Fibroblast of skin of scalp (primary cell): ENCODE results near the gene CAV2.

ENCODE experiments used
- DNase-seq: peaks from one replicate; pipeline ENCODE4 v3.0.0-alpha.2; 2013

The CAV2 gene

GRCh38 chr7:116525298-116525912 is 25.9 kb downstream of the CAV2 start:
- no peak for DNase-seq

DNA sequence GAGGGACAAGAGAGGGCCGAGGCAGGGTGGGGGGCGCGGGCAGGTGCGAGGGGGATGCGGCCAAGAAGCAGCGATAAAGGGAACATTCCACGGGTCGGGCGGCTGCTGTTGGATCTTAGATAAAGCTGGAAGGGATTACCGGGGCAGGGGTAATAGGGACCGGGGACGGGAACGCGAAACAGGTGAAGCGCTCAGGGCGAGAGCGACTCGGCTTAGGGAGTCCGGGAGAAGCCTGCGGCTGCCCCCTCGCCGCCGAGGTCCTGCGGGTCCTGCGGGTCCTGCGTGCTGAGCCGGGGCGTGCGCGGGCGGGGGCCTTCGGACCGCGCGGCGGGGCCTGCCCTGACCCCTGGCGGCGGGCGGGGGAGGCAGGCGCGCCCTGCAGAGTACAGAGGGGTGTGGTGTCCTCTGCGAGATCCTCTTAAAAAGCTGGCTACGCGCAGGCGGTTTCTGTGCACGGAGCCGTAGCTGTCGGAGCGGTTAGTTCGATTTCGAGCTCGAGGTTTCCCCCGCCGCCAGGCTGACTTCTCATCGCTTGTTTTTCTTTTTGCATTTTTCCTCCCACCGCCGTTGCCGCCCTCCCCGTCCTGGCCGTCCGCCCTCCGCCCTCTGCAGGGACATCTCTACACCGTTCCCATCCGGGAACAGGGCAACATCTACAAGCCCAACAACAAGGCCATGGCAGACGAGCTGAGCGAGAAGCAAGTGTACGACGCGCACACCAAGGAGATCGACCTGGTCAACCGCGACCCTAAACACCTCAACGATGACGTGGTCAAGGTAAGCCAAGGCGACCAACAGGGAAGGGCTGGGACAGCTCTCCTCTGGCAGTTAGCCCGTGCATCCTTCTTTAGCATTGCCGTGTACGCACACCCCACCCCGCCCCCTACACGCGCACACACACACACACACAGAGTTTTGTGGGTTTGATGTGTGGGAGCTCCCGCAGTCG is 26.6 kb downstream of the CAV2 start:
- DNase-seq = peak; percentile 92

- no peak for DNase-seq
Observed at GRCh38 chr7:116526897-116527296, 27.4 kb downstream of the CAV2 start.

GRCh38 chr7:116527521-116527920 is 28.0 kb downstream of the CAV2 start:
- peak; percentile 59 for DNase-seq

- DNase-seq = peak; percentile 98
Observed at GRCh38 chr7:116528008-116528789, 28.7 kb downstream of the CAV2 start.

- DNase-seq = no peak
Observed at GRCh38 chr7:116529250-116529649, 29.7 kb downstream of the CAV2 start.

DNA sequence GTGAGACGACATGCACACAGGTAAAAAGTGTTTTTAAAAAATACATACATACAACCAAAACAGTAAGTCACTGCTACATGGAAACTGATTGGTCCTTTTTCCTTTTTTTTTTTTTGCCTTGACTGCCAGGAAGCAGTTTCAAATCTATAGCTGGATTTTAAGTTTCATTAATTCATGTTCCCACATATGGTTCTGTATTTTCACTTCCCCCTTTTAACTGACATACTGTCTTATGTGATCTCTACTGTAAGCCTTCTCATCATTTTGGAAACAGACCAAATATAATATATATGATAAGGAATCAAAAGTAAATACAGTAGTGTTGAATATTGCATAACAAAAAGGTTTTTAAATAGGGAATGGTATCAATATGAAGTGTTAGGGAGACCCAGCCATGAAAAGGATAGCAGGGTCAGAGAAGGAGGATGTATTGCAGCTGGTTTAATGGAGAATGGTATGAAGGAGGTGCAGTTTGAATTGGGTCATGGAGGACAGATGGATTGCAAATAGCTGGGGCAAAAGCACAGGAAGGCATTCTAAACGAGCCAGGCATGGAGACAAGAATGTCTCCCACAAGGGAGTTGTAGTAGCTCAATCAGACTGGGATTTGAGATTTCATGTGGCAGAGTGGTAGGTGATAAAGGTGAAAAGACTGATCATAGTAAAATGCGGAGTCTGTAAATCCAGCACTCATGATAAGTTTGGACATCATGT is 30.7 kb downstream of the CAV2 start:
- DNase-seq = no peak

- DNase-seq = no peak
Observed at GRCh38 chr7:116532102-116532688, 32.7 kb downstream of the CAV2 start.

DNA sequence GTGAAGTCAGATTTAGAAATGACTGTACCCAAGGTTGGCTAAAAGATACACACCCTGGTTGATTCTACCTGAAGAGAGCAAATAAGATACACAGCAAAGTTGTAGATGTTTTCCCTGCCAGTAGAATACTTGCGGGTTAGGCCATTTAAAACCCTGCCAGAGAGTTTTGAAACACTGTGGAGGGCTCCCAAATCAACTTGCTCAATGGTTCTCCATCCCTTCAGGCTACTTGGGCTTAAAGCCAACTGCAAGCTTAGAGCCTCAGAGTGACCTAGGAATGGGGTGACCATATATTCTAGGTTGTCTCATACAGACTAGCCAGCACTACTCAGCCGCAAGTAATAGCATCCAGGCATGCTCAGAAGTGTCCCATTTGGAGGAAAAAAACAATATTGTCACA is 35.3 kb downstream of the CAV2 start:
- DNase-seq = no peak

DNA sequence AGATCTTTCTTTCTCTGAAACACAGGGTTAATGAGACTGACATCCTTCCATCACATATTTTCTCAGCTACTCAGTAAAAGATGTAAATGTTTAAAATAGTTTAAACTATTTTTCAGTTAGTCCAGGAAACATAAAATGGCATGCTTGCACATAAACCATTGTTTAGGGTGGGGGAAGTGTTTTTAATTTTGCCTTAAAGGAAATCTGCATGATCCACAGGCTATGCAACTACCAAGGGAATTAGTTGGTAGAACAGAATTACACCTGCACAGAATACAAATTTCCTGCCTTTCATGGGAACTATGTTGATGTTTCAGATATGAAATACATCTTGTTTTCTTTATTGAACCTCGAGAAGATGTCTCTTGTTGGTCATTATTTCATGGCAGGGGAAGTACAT is 35.9 kb downstream of the CAV2 start:
- no peak for DNase-seq

DNA sequence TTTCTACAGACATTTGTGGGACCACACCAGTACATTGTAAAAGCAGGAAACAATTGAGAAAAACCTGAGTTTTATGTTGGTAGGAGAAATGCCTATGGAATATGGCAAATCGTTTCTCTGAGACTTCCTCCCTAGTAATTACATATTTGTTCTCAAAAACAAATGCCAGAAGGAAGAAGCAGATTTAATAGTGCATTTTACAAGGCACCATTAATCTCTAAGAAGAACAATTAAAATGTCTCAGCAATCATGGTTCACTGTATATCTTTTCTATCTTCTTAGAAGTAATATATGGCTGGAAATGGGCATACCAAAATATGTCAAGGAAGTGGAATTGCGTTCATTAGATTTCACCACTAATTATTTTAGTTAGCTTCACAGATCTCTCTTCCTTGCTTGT is 38.6 kb downstream of the CAV2 start:
- DNase-seq = no peak

DNA sequence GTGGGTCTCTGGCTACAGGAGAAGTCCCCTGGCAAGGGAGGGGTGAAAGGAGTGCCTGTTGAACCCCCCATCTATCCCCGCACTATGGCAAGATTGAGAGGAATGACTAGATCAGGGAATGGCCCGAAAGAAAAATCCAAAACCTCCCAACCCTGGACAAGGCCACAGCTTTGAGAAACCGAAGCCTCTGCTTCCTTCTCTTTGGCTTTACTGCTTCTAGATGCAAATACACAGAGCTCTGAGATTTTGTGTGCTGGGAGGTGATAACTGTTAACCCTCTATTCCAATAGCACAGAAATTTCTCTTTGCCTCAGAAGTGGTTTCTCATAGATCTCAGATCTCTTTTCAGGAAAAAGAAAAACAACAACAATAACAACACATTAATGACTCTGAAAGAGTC is 40.3 kb downstream of the CAV2 start:
- no peak for DNase-seq

GRCh38 chr7:116540743-116541142 is 41.2 kb downstream of the CAV2 start:
- DNase-seq = no peak

DNA sequence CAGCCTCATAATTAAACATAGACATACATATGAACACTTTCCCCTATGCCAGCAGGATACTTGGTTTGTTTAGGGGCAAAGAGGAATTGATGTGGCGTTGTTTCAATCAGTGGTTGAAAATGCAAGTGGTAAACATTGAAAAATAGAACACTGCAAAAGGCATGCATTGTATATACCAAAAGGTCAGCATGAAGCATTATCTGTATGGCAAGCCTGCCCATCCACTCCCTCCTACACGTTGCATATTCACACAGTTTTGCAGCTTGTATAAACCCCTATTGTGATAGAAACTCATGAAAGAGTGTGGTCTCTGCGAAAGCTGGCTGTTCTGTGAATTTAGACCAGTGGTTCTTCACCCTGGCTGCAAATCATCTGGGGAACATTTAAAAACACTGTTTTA is 42.4 kb downstream of the CAV2 start:
- DNase-seq = no peak

- peak; percentile 88 for DNase-seq
Observed at GRCh38 chr7:116542618-116543017, 43.1 kb downstream of the CAV2 start.

DNA sequence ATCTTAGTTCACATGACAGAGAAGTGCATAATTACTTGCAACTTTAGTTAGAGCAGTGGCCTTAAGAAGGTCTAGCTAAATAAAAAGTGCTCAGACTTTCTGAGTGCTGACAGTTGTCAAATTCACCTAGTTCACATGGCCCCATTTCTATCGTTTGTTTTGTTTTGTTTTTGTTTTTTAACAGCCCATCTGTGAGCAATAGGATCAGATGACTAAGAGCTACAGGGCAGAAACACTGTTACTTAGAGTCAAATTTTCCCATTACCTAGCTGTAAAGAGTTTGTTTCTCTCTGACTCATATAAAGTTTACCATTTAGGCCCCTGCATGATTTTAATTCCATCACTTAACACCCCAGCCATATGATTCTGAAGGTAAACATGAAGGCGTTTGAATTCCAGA is 44.1 kb downstream of the CAV2 start:
- no peak for DNase-seq

GRCh38 chr7:116544487-116544886 is 44.9 kb downstream of the CAV2 start:
- DNase-seq = no peak

DNA sequence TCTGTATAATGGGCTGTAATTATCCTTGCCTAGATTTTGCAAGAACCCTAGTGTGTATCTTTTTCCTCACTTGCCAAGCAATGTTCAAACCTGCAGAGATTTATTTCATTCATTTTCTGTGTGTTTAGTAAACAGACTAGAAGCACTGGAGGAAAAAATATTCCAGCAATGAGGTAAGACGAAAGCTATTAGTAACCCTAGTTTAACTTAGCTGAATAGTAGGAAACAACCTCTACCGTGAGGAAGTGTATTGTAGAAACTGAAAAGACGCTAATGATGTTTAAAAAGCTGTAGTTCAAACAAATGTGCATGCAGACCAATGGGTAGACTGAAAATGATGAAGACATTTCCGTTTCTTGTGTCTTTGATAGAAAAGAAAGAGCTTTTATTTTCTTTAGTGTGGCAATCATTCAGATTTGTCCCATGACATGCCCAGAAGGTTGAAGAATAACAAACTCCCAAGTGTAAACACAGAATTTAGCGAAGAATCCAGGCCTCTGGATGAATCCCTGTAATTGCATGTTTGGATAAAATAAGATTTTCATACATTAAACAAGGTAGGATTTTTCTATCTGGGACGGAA is 46.0 kb downstream of the CAV2 start:
- no peak for DNase-seq

DNA sequence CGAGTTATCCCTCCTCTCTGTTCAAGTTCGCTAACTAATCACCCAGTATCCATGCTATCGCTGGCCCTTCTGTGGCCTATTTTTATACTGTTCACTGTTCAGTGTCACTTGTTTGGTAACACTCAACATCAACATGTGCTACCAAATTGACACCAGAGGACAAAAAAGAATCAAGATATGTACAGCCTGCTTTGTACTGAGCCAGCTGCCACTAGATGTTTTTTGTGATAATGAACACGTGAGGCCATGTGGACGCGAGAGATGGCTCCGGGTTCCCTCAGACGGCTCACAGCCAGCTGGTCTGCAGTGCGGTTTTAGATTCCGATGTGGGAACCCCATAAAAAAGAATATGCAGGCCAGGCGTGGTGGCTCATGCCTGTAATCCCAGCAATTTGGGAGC is 46.5 kb downstream of the CAV2 start:
- no peak for DNase-seq

DNA sequence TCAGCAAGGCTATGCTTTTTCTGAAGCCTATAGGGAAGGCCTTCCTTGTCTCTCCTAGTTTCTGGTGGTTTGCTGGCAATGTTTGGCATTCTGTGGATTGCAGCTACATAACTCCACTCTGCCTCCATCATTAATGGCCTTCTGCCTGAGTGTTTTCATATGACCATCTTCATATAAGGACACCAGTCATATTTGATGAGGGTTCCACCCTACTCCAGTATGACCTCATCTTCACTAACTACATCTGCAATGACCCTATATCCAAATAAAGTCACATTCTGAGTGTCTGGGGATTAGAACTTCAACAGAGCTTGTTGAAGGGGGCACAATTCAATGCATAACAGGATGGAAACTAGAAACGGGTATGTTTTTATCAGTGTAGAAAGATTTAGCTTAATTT is 47.4 kb downstream of the CAV2 start:
- peak; percentile 83 for DNase-seq

- DNase-seq = peak; percentile 93
Observed at GRCh38 chr7:116547347-116547746, 47.8 kb downstream of the CAV2 start.

DNA sequence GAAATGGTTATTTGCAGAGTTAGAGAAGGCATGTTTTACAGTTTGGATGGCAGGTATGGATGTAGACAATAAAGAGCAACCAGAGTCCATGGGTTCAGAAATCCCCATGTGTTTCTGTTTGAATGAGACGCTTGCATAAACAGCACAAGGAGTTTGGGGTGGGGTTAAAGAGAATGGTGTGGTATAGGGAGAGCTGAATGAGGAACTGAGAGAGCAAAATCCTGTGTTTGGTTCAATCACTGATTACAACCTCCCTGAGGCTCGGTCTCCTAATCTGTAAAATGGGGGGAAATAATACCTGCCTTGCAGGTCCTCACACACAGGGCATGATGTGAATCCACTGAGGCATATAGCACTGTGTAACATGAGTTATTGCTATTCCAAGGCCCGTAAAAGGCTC is 49.0 kb downstream of the CAV2 start:
- no peak for DNase-seq
